Muscle layer of duodenum (tissue), 2 donors: ENCODE data around the gene SIRT5.

Source experiments
- H3K27ac ChIP-seq: one replicate; pipeline ENCODE4 v1.7.0; 2013; ENCODE audit warnings: mild to moderate bottlenecking, low read length
- H3K27me3 ChIP-seq: one replicate; pipeline ENCODE4 v1.7.0; 2013; ENCODE audit warnings: low read depth, mild to moderate bottlenecking, control low read depth, low read length
- H3K36me3 ChIP-seq, 2 donors: one replicate each; pipeline ENCODE4 v1.7.0; 2013; ENCODE audit warnings: low read length in 2 of 2, control low read depth in 1 of 2, mild to moderate bottlenecking in 1 of 2; ENCODE audit not compliant: insufficient read depth in 2 of 2, control insufficient read depth in 1 of 2
- H3K4me1 ChIP-seq, 2 donors: one replicate each; pipeline ENCODE4 v1.7.0; 2013; ENCODE audit warnings: low read length in 2 of 2, mild to moderate bottlenecking in 2 of 2, control low read depth in 1 of 2, moderate library complexity in 1 of 2; ENCODE audit not compliant: insufficient read depth in 2 of 2, control insufficient read depth in 1 of 2
- H3K4me3 ChIP-seq, 2 donors: one replicate each; pipeline ENCODE4 v1.7.0; 2013; ENCODE audit warnings: low read length in 2 of 2, low read depth in 1 of 2, mild to moderate bottlenecking in 1 of 2
- H3K9me3 ChIP-seq, 2 donors: one replicate each; pipeline ENCODE4 v1.7.0; 2013; ENCODE audit warnings: low read length in 2 of 2, control low read depth in 1 of 2, mild to moderate bottlenecking in 1 of 2; ENCODE audit not compliant: control insufficient read depth in 1 of 2
- donor health status: healthy.

Gene SIRT5

DNA sequence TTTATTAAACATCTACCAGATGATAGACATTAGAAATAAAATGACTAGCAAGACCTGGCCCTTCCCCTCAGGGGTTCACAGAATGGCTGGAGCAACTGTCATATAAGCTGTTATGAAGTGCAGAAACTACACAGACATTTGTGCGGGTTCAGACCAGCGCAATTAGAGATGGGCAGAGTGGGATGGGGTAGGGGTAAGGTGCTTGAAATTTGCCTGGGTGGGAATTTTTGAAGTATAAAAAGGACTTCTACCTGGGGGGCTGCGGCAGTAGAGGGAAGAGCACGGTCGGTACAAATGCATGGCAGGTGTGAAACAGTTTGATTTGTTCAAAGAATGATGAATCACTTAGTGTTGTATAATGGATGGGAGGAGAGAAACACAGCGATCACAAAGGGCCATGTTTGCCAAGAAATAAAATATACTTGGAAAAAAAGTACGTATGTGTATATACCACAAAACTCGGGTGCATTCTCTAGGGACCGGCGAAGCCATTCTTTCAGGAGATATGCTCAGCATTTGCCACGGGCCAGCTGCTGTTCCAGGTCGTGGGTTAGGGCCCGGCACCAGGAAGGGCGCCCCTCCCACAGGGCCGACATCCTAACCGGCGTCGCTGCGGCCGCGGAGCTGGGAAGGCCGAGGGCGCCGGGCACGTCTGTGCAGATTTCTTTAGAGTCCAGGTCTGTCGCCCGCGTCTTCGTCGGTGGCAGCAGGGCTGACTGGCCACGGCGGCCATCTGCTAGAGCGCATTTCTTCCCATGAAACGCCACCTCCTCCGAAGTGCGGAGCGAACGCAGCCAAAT lies 39.9 kb downstream of the SIRT5 start:
- Histone ChIP-seq H3K9me3 (no peaks in the 10 kb centered on the region), H3K27ac (peak overlapping the region; percentile 96), H3K27me3 (no peaks in the 10 kb centered on the region), H3K4me1 (peaks cover 4 to 27% of the 10 kb centered on the region in 2 donors), H3K4me3 (peak overlapping the region; percentile 93 to 99), H3K36me3 (peaks cover 15 to 20% of the 10 kb centered on the region in 2 donors)

GRCh38 chr6:13614926-13615791 lies 40.8 kb downstream of the SIRT5 start, which contains the start of gene NOL7:
TSS of gene NOL7 (plus strand) at chr6:13615335. CDS start at chr6:13615359, 24 bp downstream.
- H3K36me3 ChIP-seq = peaks cover 19 to 29% of the 10 kb centered on the region in 2 donors
- peak within 1 kb of the TSS; percentile 96 for H3K27ac ChIP-seq
- H3K4me3 ChIP-seq = peak within 1 kb of the TSS; percentile 93 to 99
- H3K27me3 ChIP-seq = no peaks in the 10 kb centered on the region
- no peaks in the 10 kb centered on the region for H3K9me3 ChIP-seq
- peaks cover 4 to 27% of the 10 kb centered on the region in 2 donors for H3K4me1 ChIP-seq

DNA sequence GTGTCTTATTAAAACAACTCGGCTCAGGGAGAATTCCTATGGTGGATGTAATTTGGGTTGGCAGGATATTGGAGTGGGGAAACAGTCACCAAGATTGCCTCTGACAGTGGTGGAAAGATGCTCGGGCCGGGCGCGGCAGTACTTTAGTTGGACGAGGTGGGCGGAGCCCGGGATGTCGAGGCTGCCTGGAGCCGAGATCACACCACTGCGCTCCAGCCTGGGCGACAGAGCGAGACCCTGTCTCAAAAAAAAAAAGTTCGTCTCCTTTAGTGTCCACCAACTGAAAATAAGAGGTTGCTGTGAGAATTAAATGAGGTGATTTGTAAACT lies 41.4 kb downstream of the SIRT5 start:
- Histone ChIP-seq H3K4me1 (peaks cover 4 to 24% of the 10 kb centered on the region in 2 donors), H3K36me3 (peaks cover 25 to 34% of the 10 kb centered on the region in 2 donors), H3K4me3 (peak overlapping the region; percentile 93 to 99), H3K27ac (peak overlapping the region; percentile 96), H3K27me3 (no peaks in the 10 kb centered on the region), H3K9me3 (no peaks in the 10 kb centered on the region)

GRCh38 chr6:13617066-13617465 lies 42.7 kb downstream of the SIRT5 start:
- Histone ChIP-seq H3K27ac (no peak overlapping the region), H3K36me3 (peaks cover 38 to 47% of the 10 kb centered on the region in 2 donors), H3K4me3 (no peak overlapping the region)

DNA sequence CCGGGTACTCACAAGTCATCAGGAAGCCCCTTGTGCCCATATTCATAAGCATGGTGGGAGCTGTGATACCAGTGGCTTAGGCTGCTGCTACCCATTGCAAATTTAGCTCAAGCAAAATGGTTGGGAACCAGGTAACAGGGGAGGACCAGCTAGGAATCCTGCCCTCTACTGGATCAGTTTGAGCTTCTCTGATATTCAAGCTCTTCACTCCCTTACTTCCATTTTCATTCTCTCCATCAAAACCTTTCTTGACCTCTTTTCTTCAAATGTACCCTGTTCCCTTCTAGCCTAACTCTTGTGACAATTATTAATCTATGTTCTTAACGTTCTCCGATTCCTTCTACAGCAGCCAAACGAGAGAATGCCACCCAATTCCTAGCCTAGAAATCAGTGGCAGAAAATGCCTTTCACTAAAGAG lies 50.5 kb downstream of the SIRT5 start:
- no peak overlapping the region for H3K27ac ChIP-seq
- H3K4me1 ChIP-seq = no peaks in the 10 kb centered on the region
- peaks cover 64 to 70% of the 10 kb centered on the region in 2 donors for H3K36me3 ChIP-seq
- H3K9me3 ChIP-seq = no peaks in the 10 kb centered on the region
- H3K4me3 ChIP-seq = no peak overlapping the region
- no peaks in the 10 kb centered on the region for H3K27me3 ChIP-seq

More at GRCh38 chr6:13617066-13617465, 42.7 kb downstream of the SIRT5 start:
- Histone ChIP-seq H3K9me3 (no peaks in the 10 kb centered on the region), H3K4me1 (peaks cover 4 to 24% of the 10 kb centered on the region in 2 donors), H3K27me3 (no peaks in the 10 kb centered on the region)

GRCh38 chr6:13629459-13630116 lies 55.2 kb downstream of the SIRT5 start:
- Histone ChIP-seq H3K4me1 (no peaks in the 10 kb centered on the region), H3K27ac (no peak overlapping the region), H3K36me3 (peaks cover 33 to 45% of the 10 kb centered on the region in 2 donors), H3K9me3 (no peaks in the 10 kb centered on the region), H3K27me3 (no peaks in the 10 kb centered on the region), H3K4me3 (no peak overlapping the region)

DNA sequence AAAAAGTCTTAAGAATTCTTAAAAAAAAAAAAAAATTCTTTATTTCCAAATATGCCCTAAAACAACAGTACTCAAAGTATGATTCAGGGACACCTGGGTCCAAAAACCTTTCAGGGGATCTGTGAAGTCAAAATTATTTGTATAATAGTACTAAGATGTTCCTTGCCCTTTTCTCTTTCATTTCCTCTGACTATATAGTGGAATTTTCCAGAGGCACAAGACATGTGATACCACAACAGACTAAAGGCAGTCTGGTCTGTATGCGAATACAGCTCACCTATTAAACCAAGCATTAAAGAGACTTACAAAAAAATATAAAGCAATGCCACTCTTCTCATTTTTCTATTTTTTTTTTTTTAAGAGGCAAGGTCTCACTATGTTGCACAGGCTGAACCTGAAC lies 56.1 kb downstream of the SIRT5 start:
- H3K27me3 ChIP-seq = no peaks in the 10 kb centered on the region
- H3K4me1 ChIP-seq = no peaks in the 10 kb centered on the region
- H3K36me3 ChIP-seq = peaks cover 26 to 39% of the 10 kb centered on the region in 2 donors
- H3K9me3 ChIP-seq = no peaks in the 10 kb centered on the region
- no peak overlapping the region for H3K4me3 ChIP-seq
- H3K27ac ChIP-seq = no peak overlapping the region

- H3K4me3 ChIP-seq = no peak overlapping the region
- peaks cover 31 to 35% of the 10 kb centered on the region in 2 donors for H3K36me3 ChIP-seq
- H3K27ac ChIP-seq = no peak overlapping the region
- no peaks in the 10 kb centered on the region for H3K9me3 ChIP-seq
- H3K4me1 ChIP-seq = no peaks in the 10 kb centered on the region
- no peaks in the 10 kb centered on the region for H3K27me3 ChIP-seq
Observed at GRCh38 chr6:13633343-13633742, 58.9 kb downstream of the SIRT5 start.

DNA sequence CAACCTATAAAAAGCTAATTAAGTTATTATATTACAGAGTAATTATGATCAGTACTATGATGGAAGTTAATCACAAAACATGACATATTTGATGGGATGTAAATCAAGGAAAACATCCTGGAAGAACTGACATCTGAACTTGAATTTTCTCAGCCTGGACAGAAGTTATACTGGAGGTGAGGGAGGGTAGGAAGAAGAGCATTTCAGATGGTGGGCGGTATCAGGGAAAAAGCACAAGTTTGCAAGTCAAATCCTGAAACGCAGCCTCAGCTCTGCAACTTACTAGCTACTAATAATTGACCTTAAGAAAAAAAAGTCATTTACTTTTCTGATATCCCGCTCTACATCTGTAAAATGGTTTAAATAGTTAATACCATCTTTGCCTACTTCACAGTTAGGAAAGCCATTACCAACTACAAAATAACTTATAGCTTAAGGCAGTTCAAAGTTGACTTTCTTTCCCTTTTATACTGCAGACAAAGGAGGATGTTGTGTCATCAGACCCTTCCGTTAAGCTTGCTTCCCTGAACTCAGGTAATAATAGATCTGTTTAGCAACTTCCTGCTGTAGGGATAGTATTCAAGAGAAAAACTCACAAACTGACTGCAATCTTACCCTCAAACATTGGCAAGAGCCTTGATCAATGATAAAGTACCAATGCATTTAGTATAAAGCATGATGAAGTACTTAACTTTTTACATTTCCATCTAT lies 61.7 kb downstream of the SIRT5 start:
- Histone ChIP-seq H3K4me1 (no peaks in the 10 kb centered on the region), H3K9me3 (no peaks in the 10 kb centered on the region), H3K27ac (no peak overlapping the region), H3K4me3 (no peak overlapping the region), H3K36me3 (peaks cover 31% of the 10 kb centered on the region in 2 donors), H3K27me3 (no peaks in the 10 kb centered on the region)

DNA sequence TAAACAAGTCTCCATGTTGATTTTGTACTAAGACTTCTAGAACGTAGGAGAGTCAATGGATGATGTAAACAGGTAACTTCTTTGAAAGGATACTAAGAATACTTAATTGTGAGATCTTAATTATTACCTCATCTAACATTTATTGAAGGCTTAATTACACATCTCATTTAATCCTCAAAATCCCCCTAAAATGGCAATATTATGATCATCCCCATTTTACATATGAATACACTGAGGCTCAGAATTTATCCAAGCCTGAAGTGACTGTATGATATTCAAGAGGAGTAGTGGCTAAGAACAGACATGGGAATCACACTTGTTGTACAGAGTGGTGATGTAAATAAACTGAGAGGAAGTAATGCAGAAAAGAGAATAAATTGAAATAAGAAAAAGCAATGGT lies 63.6 kb downstream of the SIRT5 start:
- H3K27me3 ChIP-seq = no peaks in the 10 kb centered on the region
- peaks cover 23 to 26% of the 10 kb centered on the region in 2 donors for H3K36me3 ChIP-seq
- H3K9me3 ChIP-seq = no peaks in the 10 kb centered on the region
- no peaks in the 10 kb centered on the region for H3K4me1 ChIP-seq
- no peak overlapping the region for H3K4me3 ChIP-seq
- no peak overlapping the region for H3K27ac ChIP-seq
